ENCODE measurements around the gene RGS11. TPM values are rescaled to one million over a fixed set of nuclear protein-coding genes. Genes with fewer than 3 reads are reported as not detected.
"Not testable (repeated sequence)": the region's sequence is repeated elsewhere in the genome, so short reads cannot be mapped to it uniquely, and the experiment has no call there.

Gene RGS11
- total RNA-seq, 1 donor, result 1.2 TPM

DNA sequence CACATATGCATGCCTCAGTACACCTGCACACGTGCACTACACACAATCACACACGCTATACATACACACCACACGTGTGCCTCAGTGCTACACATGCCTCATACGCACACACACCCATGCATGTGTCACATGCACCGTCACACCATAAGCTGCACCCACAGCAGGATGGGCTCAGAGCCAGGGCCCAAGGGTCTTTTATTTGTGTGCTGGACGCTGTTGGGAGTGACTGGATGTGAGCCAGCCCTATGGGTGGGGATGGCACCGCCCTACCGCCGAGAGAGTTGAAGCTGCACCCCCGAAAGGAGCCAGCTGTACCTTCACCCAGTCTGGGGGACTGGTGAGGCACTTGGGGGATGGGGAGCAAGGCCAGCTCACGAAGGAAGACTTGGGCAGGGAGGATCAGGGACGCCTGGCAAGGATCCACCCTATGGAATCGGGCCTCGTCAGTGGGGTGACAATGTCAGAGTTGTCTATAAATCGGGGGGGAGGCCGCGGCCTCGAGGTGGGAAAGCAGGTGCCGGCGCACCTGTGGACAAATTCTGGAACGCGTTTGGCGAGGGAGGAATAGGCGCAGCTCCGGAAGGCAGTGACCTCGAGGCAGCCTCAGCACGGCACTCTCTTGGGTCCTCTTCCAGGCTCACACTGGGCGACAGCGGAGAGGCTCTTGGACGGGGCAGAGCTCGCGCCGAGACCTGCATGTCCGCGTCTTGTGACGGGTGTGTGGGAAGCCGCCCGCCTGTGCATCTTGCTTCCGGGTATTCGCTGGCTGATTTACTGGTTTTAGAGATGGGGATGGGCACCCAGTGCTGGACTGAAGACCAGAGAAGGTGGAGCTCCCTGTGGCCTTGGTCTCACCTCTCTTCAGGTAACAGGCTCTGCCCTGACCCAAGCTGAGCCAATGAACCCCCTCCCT is 7.3 kb downstream of the RGS11 start:
- H3K4me3 ChIP-seq (ENCODE audit: low read depth, low read length), result no peak overlapping the region
- TF ChIP-seq, protein P1, sequence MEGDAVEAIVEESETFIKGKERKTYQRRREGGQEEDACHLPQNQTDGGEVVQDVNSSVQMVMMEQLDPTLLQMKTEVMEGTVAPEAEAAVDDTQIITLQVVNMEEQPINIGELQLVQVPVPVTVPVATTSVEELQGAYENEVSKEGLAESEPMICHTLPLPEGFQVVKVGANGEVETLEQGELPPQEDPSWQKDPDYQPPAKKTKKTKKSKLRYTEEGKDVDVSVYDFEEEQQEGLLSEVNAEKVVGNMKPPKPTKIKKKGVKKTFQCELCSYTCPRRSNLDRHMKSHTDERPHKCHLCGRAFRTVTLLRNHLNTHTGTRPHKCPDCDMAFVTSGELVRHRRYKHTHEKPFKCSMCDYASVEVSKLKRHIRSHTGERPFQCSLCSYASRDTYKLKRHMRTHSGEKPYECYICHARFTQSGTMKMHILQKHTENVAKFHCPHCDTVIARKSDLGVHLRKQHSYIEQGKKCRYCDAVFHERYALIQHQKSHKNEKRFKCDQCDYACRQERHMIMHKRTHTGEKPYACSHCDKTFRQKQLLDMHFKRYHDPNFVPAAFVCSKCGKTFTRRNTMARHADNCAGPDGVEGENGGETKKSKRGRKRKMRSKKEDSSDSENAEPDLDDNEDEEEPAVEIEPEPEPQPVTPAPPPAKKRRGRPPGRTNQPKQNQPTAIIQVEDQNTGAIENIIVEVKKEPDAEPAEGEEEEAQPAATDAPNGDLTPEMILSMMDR (IDR thresholded peaks at IDR 0.05; ENCODE audit: insufficient read depth, low read length), result no peak
- DNase-seq (ENCODE audit: low read depth), result no peak

- DNase-seq (ENCODE audit: low read depth); H3K4me3 ChIP-seq (ENCODE audit: low read depth, low read length): not testable (repeated sequence)
These were observed 8.2 kb downstream of the RGS11 start for GRCh38 chr16:267562-267961.

DNA sequence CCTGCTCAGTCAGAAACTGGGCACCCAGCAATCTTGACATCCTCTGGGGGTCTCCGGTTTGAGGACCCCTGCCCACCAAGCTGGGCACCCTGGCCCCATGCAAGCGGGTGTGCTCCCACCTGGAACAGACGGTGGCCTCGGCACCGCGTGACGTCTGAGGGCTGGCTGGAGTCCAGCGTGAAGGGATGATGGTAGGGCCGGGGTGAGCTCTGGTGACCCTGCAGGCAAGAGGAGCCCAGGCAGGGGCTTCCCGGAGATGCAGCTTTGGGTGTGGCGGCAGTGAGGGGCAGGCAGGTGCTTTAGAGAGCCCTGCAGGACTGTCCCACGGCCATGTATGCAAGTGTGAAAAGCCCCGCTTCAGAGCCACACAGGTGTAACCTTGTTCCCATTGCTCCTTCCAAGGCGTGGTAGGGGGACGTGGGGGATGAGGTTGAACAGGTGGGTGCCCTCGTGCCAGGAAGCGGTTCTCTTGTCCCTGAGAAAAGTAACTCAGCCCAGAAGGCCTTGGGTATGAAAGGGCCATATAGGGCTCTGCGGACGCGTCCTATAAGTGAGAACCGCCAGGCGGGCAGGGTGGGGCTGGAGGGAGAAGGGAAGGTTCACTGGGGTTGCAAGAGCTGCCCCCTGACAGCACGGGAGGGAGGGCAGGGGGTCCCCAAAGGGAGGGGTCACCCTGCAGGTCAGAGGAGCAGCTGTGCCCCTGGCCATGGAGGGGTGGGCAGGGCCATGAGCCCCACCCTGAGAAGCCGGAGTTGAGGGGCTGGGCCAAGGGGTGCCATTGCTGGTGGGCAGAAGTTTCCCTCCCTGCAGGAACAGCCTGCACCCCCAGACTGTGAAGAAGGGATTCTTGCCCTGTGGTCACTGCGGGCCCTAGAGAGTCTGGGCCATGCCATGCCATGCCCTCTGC is 9.2 kb downstream of the RGS11 start:
- TF ChIP-seq, protein P1 (IDR thresholded peaks at IDR 0.05; ENCODE audit: insufficient read depth, low read length), result no peak
- no peak overlapping the region for H3K4me3 ChIP-seq (ENCODE audit: low read depth, low read length)
- DNase-seq (ENCODE audit: low read depth), result no peak

DNA sequence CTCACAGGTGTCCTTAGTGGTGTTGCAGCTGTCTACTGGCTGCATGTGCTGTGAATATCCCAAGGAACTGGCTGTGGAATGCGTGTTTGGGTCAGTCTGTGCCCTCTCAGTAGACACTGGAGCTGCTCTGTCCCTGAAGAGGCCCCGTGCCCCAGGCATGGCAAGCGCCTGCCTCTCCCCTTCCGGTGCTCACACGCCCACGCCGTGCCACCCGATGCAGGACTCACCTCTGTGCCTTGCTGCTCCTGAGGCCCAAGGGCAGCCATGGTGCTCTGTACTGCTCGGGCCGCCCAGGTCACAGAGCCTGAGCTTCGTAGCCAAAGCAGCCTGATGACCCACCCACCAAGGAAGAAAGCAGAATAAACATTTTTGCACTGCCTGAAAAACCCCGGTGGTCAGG is 10.0 kb downstream of the RGS11 start:
- TF ChIP-seq, protein P1 (IDR thresholded peaks at IDR 0.05; ENCODE audit: insufficient read depth, low read length), result no peak
- DNase-seq (ENCODE audit: low read depth), result no peak
- H3K4me3 ChIP-seq (ENCODE audit: low read depth, low read length), result no peak overlapping the region

DNA sequence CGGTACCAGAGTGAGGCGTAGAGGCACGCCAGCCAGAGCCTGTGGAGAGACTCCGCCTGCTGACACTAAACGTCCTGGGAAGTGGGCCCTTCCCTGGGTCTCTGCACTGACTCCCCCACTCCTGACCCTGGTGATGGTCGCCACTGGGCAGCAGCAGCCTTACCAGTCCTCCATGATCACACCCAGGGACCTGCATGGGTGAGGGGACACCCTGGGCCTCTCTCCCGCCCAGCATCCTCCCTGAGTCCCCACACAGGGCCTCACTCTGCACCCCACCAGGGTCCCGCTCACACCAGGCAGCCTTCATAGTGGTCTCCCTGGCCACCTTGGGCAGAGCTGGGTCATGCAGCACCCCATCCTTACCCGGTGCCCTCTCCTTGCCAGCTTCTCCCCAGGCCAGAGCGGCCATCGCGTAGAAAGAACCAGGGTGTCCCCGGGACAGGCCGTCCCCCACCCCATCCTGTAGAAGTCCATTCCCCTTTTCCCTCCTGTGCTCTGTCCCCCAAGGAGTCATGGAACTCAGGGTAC is 10.7 kb downstream of the RGS11 start:
- DNase-seq (ENCODE audit: low read depth), result no peak
- TF ChIP-seq, protein P1 (IDR thresholded peaks at IDR 0.05; ENCODE audit: insufficient read depth, low read length), result no peak
- no peak overlapping the region for H3K4me3 ChIP-seq (ENCODE audit: low read depth, low read length)

GRCh38 chr16:264440-264951 is 11.2 kb downstream of the RGS11 start:
- DNase-seq (ENCODE audit: low read depth), result no peak
- TF ChIP-seq, protein P1 (IDR thresholded peaks at IDR 0.05; ENCODE audit: insufficient read depth, low read length), result no peak
- no peak overlapping the region for H3K4me3 ChIP-seq (ENCODE audit: low read depth, low read length)
